Subcutaneous abdominal adipose tissue (tissue), 5 donors: ENCODE data around the gene PRKAR1B.

ENCODE experiments used
- H3K27ac ChIP-seq: one replicate; pipeline ENCODE4 v1.7.0; 2013; ENCODE audit warnings: low read depth, mild to moderate bottlenecking, inconsistent platforms, low read length, moderate library complexity
- H3K27me3 ChIP-seq, 5 donors: one replicate each; pipeline ENCODE4 v1.7.0; 2013; ENCODE audit warnings: low read length in 5 of 5, inconsistent platforms in 1 of 5; ENCODE audit not compliant: control insufficient read depth in 5 of 5, insufficient read depth in 4 of 5
- H3K36me3 ChIP-seq, 5 donors: one replicate each; pipeline ENCODE4 v1.7.0; 2013; ENCODE audit warnings: low read length in 5 of 5; ENCODE audit not compliant: control insufficient read depth in 5 of 5, insufficient read depth in 5 of 5
- H3K4me1 ChIP-seq, 5 donors: one replicate each; pipeline ENCODE4 v1.7.0; 2013; ENCODE audit warnings: low read length in 5 of 5, mild to moderate bottlenecking in 3 of 5, moderate library complexity in 1 of 5; ENCODE audit not compliant: control insufficient read depth in 5 of 5, insufficient read depth in 5 of 5
- H3K4me3 ChIP-seq, 5 donors: one replicate each; pipeline ENCODE4 v1.7.0; 2013; ENCODE audit warnings: low read length in 5 of 5, low read depth in 1 of 5
- H3K9ac ChIP-seq, 5 donors: one replicate each; pipeline ENCODE4 v1.7.0; 2013; ENCODE audit warnings: low read length in 5 of 5, mild to moderate bottlenecking in 4 of 5, moderate library complexity in 3 of 5
- H3K9me3 ChIP-seq, 5 donors: one replicate each; pipeline ENCODE4 v1.7.0; 2013; ENCODE audit warnings: low read length in 5 of 5; ENCODE audit not compliant: control insufficient read depth in 5 of 5
- donor health status: healthy.
- donor health status: healthy.
- donor health status: healthy.
- donor health status: healthy.
- donor health status: healthy.

PRKAR1B gene

GRCh38 chr7:540997-541396 lies 186.1 kb downstream of the PRKAR1B start:
- Histone ChIP-seq H3K9me3 (peaks cover 0 to 16% (median 9%) of the 10 kb centered on the region in 5 donors), H3K27ac (no peak overlapping the region), H3K9ac (no peak overlapping the region), H3K4me3 (no peak overlapping the region), H3K27me3 (peaks cover 0 to 13% (median 5%) of the 10 kb centered on the region in 5 donors), H3K4me1 (peaks cover 2 to 13% (median 9%) of the 10 kb centered on the region in 5 donors), H3K36me3 (no peaks in the 10 kb centered on the region)

GRCh38 chr7:540579-540978 lies 186.5 kb downstream of the PRKAR1B start:
- no peak overlapping the region for H3K9ac ChIP-seq
- peaks cover 0 to 13% (median 5%) of the 10 kb centered on the region in 5 donors for H3K27me3 ChIP-seq
- peaks cover 0 to 16% (median 9%) of the 10 kb centered on the region in 5 donors for H3K9me3 ChIP-seq
- H3K36me3 ChIP-seq: no peaks in the 10 kb centered on the region
- H3K4me1 ChIP-seq: peaks cover 2 to 13% (median 9%) of the 10 kb centered on the region in 5 donors
- H3K27ac ChIP-seq: no peak overlapping the region
- no peak overlapping the region for H3K4me3 ChIP-seq

- peaks cover 0 to 13% (median 5%) of the 10 kb centered on the region in 5 donors for H3K27me3 ChIP-seq
- peaks cover 2 to 13% (median 9%) of the 10 kb centered on the region in 5 donors for H3K4me1 ChIP-seq
- no peaks in the 10 kb centered on the region for H3K36me3 ChIP-seq
- no peak overlapping the region for H3K4me3 ChIP-seq
- no peak overlapping the region for H3K9ac ChIP-seq
- no peak overlapping the region for H3K27ac ChIP-seq
- peaks cover 0 to 13% (median 5%) of the 10 kb centered on the region in 5 donors for H3K9me3 ChIP-seq
Observed at GRCh38 chr7:539731-540411, 187.2 kb downstream of the PRKAR1B start.

GRCh38 chr7:538764-539685 lies 188.1 kb downstream of the PRKAR1B start:
- Histone ChIP-seq H3K4me3 (no peak overlapping the region), H3K27ac (no peak overlapping the region), H3K9me3 (peaks cover 0 to 13% (median 5%) of the 10 kb centered on the region in 5 donors), H3K27me3 (peaks cover 0 to 13% (median 6%) of the 10 kb centered on the region in 5 donors), H3K9ac (no peak overlapping the region), H3K4me1 (peaks cover 2 to 13% (median 9%) of the 10 kb centered on the region in 5 donors), H3K36me3 (no peaks in the 10 kb centered on the region)

- no peak overlapping the region for H3K27ac ChIP-seq
- peaks cover 4 to 20% (median 8%) of the 10 kb centered on the region in 5 donors for H3K27me3 ChIP-seq
- H3K9ac ChIP-seq: no peak overlapping the region
- H3K4me1 ChIP-seq: peaks cover 2 to 13% (median 8%) of the 10 kb centered on the region in 5 donors
- no peak overlapping the region for H3K4me3 ChIP-seq
- H3K9me3 ChIP-seq: peaks cover 0 to 13% (median 5%) of the 10 kb centered on the region in 5 donors
- no peaks in the 10 kb centered on the region for H3K36me3 ChIP-seq
Observed at GRCh38 chr7:537911-538634, 189.0 kb downstream of the PRKAR1B start.

- Histone ChIP-seq H3K27me3 (peaks cover 8 to 26% (median 13%) of the 10 kb centered on the region in 5 donors), H3K9ac (no peak overlapping the region), H3K36me3 (no peaks in the 10 kb centered on the region), H3K4me1 (peaks cover 0 to 3% (median 0%) of the 10 kb centered on the region in 5 donors), H3K9me3 (peaks cover 0 to 13% (median 5%) of the 10 kb centered on the region in 5 donors), H3K4me3 (no peak overlapping the region), H3K27ac (no peak overlapping the region)
Observed at GRCh38 chr7:536231-536630, 190.8 kb downstream of the PRKAR1B start.

- peaks cover 12 to 27% (median 13%) of the 10 kb centered on the region in 5 donors for H3K27me3 ChIP-seq
- H3K36me3 ChIP-seq: no peaks in the 10 kb centered on the region
- no peak overlapping the region for H3K4me3 ChIP-seq
- H3K27ac ChIP-seq: no peak overlapping the region
- H3K4me1 ChIP-seq: peaks cover 0 to 3% (median 0%) of the 10 kb centered on the region in 5 donors
- peaks cover 0 to 8% (median 5%) of the 10 kb centered on the region in 5 donors for H3K9me3 ChIP-seq
- H3K9ac ChIP-seq: no peak overlapping the region
Observed at GRCh38 chr7:534959-535358, 192.1 kb downstream of the PRKAR1B start.

GRCh38 chr7:534075-534474 lies 193.0 kb downstream of the PRKAR1B start:
- H3K9me3 ChIP-seq: peaks cover 0 to 8% (median 5%) of the 10 kb centered on the region in 5 donors

GRCh38 chr7:533266-533665 lies 193.8 kb downstream of the PRKAR1B start:
- Histone ChIP-seq H3K27me3 (peaks cover 10 to 28% (median 13%) of the 10 kb centered on the region in 5 donors), H3K36me3 (no peaks in the 10 kb centered on the region), H3K27ac (no peak overlapping the region), H3K4me3 (no peak overlapping the region), H3K9ac (no peak overlapping the region), H3K4me1 (no peaks in the 10 kb centered on the region), H3K9me3 (peaks cover 0 to 8% (median 5%) of the 10 kb centered on the region in 5 donors)

More at GRCh38 chr7:534075-534474, 193.0 kb downstream of the PRKAR1B start:
- H3K4me3 ChIP-seq: no peak overlapping the region
- H3K27me3 ChIP-seq: peaks cover 12 to 26% (median 13%) of the 10 kb centered on the region in 5 donors
- no peaks in the 10 kb centered on the region for H3K36me3 ChIP-seq
- peaks cover 0 to 3% (median 0%) of the 10 kb centered on the region in 5 donors for H3K4me1 ChIP-seq
- no peak overlapping the region for H3K9ac ChIP-seq
- no peak overlapping the region for H3K27ac ChIP-seq
